GM21786 (cell line): ENCODE data around the gene STK38.

Source experiments
- ATAC-seq: cut with Tn5 transposase; IDR thresholded peaks from one replicate; pipeline ENCODE4 v1.9.1; 2021; ENCODE audit not compliant: unreplicated experiment

The STK38 gene

GRCh38 chr6:36523936-36524499 lies 23.3 kb downstream of the STK38 start:
- no peak for ATAC-seq

- ATAC-seq = no peak
These were observed 23.8 kb downstream of the STK38 start for GRCh38 chr6:36523451-36523850.

GRCh38 chr6:36519352-36519751 lies 27.9 kb downstream of the STK38 start:
- no peak for ATAC-seq

GRCh38 chr6:36517408-36517807 lies 29.9 kb downstream of the STK38 start:
- no peak for ATAC-seq

- ATAC-seq = no peak
These were observed 30.3 kb downstream of the STK38 start for GRCh38 chr6:36516988-36517387.

GRCh38 chr6:36516559-36516958 lies 30.7 kb downstream of the STK38 start:
- no peak for ATAC-seq

GRCh38 chr6:36515844-36516243 lies 31.4 kb downstream of the STK38 start:
- no peak for ATAC-seq

- no peak for ATAC-seq
These were observed 32.5 kb downstream of the STK38 start for GRCh38 chr6:36514554-36515456.

- ATAC-seq = no peak
These were observed 36.9 kb downstream of the STK38 start for GRCh38 chr6:36510365-36510764.

GRCh38 chr6:36508532-36508931 lies 38.7 kb downstream of the STK38 start:
- no peak for ATAC-seq

- ATAC-seq = no peak
These were observed 40.7 kb downstream of the STK38 start for GRCh38 chr6:36506611-36507010.

- ATAC-seq = no peak
These were observed 41.3 kb downstream of the STK38 start for GRCh38 chr6:36505744-36506534.

GRCh38 chr6:36504982-36505381 lies 42.3 kb downstream of the STK38 start:
- no peak for ATAC-seq

- no peak for ATAC-seq
These were observed 43.1 kb downstream of the STK38 start for GRCh38 chr6:36504181-36504580.

GRCh38 chr6:36501686-36502085 lies 45.6 kb downstream of the STK38 start:
- no peak for ATAC-seq

- ATAC-seq = no peak
These were observed 47.4 kb downstream of the STK38 start for GRCh38 chr6:36499918-36500317.

- no peak for ATAC-seq
These were observed 52.2 kb downstream of the STK38 start for GRCh38 chr6:36495086-36495485.

- no peak for ATAC-seq
These were observed 53.4 kb downstream of the STK38 start for GRCh38 chr6:36493859-36494258.

GRCh38 chr6:36493319-36493718 lies 54.0 kb downstream of the STK38 start:
- no peak for ATAC-seq

- no peak for ATAC-seq
These were observed 54.7 kb downstream of the STK38 start for GRCh38 chr6:36492621-36493020.

- no peak for ATAC-seq
These were observed 55.2 kb downstream of the STK38 start for GRCh38 chr6:36492092-36492491.
